Hepatocyte (in vitro differentiated cells): ENCODE data around the gene RASGRP2.

Experiments
- CTCF ChIP-seq: fragments of 200-600 bp; sonication (generic); IDR thresholded peaks from 2 replicates; pipeline ENCODE4 v1.5.1; 2016; ENCODE audit warnings: antibody characterized with exemption, mild to moderate bottlenecking; ENCODE audit not compliant: poor library complexity
- EZH2 ChIP-seq: fragments of 200-600 bp; sonication (generic); IDR thresholded peaks from 2 replicates; pipeline ENCODE4 v1.6.1; 2016; ENCODE audit warnings: antibody characterized with exemption, mild to moderate bottlenecking, borderline replicate concordance
- EZH2phosphoT487 ChIP-seq: fragments of 200-600 bp; sonication (generic); IDR thresholded peaks from one replicate; pipeline ENCODE4 v1.6.1; 2018; ENCODE audit warnings: antibody characterized with exemption, mild to moderate bottlenecking, low read depth, moderate library complexity; ENCODE audit not compliant: unreplicated experiment, severe bottlenecking

DNA sequence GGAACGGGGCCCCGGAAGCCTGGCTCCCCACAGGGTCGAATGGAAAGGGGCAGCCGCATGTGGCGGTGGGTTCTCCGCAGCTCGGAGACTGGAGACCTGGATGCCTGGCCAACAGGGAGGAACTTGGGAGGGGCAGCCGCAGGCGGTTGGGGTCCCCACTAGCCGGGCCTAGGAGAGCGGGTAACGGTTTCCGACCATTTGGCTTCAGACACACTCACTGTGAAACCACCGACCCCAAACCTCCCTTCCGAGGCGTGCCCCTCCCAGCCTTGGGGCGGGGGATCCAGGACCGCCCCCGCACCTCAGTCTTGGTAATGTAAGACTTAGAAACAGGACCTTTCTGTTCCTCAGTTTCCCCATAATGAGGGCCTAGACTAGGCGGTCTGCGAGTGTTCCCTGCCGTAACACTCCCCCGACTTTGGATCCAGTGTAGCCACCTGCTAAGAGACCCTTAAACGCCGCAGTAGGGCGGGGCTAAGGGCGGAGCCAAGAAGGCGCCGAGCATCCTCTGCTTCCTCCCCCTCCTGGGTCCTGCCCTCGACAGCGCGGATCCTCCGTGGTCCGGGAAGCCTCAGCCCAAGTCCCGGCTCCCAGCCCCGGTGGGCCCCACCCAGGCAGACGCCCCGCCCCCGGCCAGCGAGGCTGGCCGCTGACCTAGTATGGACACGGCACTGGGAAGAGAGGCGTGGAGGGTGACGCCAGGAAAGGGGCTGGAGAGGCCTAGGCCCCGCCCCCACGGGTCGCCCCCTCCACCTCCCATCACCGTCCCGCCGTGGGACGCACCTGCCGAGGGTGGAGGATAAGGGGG lies 1.8 kb upstream of the RASGRP2 start:
- no peak for TF ChIP-seq CTCF
- TF ChIP-seq EZH2, result no peak
- TF ChIP-seq EZH2phosphoT487, result no peak
